GM21737 (cell line): ENCODE measurements around the gene DLX1.

ENCODE experiments used
- ATAC-seq: cut with Tn5 transposase; IDR thresholded peaks from one replicate; pipeline ENCODE4 v1.9.1; 2021; ENCODE audit warnings: mild to moderate bottlenecking, moderate library complexity; ENCODE audit not compliant: unreplicated experiment

DLX1 gene

DNA sequence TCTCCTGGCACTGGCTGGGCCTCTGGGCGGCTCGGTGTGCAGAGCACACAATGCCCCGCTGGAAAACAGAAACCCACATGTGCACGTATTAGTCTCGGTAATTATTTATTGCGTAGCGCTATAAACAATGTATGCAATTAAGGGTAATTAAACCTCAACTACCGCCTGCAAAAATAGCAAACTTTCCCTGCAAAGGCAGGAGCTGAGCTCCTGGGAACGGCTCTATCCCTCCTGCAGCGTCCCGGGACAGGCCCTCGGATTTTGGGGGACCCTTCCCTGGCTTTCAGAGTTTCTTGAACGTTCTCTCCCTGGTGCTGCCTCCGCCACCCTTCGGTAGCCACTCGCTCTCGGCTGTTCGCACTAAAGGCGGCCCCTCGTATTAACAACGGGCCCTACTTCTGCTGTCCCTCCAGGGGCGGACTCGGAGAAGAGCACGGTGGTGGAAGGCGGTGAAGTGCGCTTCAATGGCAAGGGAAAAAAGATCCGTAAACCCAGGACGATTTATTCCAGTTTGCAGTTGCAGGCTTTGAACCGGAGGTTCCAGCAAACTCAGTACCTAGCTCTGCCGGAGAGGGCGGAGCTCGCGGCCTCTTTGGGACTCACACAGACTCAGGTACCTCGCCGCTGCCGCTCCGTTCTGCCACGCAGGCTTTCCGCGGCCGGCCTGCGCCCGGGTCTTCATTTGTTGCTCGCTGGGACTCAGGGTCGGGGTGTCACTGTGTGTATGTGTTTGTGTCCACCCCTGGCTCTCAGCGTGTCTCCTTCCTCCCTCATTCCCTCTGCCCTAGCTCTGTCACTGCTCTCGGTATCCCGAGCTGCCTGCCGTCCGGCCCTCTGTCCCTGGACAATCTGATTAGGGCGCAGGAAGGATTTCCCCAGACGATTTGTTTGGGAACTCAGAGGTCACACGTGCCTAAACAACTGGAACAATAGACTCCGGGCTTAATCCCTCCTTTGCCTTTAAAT, 1.2 kb downstream of the DLX1 start:
- no peak for ATAC-seq

- no peak for ATAC-seq
Measured at GRCh38 chr2:172087207-172087779, 2.0 kb downstream of the DLX1 start.

- ATAC-seq, result no peak
Measured at GRCh38 chr2:172087780-172088244, 2.5 kb downstream of the DLX1 start.

- ATAC-seq, result no peak
Measured at GRCh38 chr2:172088245-172089004, 3.1 kb downstream of the DLX1 start.

- no peak for ATAC-seq
Measured at GRCh38 chr2:172089005-172089504, 3.7 kb downstream of the DLX1 start.

DNA sequence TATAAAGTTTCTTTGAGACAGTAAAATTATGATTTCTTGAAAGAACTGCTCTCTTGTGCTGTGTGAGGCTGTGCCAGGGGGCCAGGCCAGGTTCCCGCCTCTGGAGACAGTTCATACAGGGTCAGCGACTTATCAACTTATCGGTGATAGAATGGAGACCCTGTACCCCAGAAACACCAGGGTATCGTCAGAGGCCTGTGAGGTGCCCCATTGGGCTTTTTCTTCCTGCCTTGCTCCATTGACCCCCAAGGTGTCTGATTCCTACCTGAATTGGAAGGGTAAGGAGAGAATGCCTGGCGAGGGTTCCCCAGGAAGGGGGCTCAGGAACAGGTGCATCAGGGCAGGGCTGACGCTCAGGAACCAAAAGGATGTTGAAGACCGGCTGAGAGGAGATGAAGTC, 4.3 kb downstream of the DLX1 start:
- no peak for ATAC-seq

GRCh38 chr2:172090044-172090961, 5.0 kb downstream of the DLX1 start:
- ATAC-seq, result no peak

- no peak for ATAC-seq
Measured at GRCh38 chr2:172091000-172091641, 5.8 kb downstream of the DLX1 start.

- no peak for ATAC-seq
Measured at GRCh38 chr2:172091761-172092566, 6.7 kb downstream of the DLX1 start.

DNA sequence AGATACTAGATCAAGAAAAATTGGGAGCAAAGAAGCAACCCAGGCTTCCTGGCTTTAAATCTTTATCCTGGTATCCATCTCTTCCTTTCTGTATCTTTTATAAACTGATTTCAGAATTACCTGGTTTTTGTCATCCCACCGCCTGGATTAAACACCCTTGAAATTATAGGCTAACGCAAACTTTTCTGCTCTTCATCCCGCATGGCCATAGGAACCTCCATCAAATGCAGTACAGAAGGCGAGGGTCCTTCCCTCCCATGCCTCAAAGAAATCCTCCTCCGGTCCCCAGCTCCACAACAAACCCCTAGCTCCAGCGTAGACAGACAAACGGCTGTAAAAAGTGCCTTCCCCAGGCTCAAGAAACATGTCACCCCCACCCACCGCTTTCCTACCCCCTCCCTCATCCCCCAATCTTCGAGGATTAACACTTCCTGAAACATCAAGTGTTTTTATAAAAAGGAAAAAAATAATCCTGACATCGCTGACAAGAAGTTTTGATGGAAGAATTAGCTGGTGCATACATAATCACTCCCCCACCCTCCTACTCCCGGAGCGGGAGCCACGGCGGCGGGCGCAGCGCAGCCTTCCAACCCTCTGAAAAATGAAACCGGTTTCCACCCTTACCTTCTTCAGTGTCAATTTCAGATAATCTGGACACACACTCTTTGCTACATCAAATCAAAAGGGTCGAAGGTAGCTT, 7.6 kb downstream of the DLX1 start:
- ATAC-seq, result no peak

DNA sequence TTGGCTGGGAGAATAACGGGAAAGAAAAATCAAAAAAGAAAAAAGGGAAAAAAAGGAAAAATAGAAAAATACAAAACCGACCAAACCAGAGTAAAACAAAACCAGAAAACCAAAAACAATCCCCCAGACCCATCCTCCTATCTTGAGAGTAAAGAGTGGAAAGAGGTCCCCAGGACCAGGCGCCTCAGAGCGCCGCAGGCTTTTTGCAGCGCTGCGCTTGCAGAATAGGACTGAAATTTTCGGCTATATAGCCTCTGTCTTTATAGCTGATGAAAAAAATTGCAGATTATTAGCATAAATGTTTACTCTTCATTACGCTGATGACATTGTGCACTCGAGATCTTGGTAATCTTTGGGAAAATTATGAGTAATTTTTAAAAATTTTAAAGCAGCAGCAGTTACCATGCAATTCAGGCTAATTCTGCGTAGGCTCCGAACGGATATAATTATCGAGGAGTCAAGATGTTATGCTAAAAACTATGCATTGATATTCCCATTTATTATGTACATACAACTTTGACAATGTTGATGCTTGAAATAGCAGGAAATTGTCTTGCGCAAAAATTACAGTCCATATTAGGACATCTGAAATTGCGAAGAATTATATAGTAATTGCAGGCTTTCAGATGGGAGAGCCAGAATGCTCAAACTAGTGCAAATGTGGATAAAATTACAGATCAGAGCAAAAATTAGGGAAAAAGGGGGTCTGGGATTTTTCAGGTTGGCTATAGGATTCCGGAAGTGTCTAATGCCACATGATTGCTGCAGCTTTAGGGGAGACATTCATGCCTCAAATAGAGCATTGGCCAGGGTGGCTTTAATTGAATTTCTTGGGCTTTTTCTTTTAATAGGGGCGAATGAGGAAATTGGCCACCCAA, 8.3 kb downstream of the DLX1 start:
- ATAC-seq, result no peak

- no peak for ATAC-seq
Measured at GRCh38 chr2:172094294-172095145, 9.2 kb downstream of the DLX1 start.

- ATAC-seq, result no peak
Measured at GRCh38 chr2:172095146-172095904, 10.0 kb downstream of the DLX1 start.

- ATAC-seq, result no peak
Measured at GRCh38 chr2:172095905-172096625, 10.8 kb downstream of the DLX1 start.
